Raji (cell line): ENCODE data around the gene GPRIN3.
A peak's percentile ranks its signal among the peaks of the same experiment; 100 is the strongest.

Experiments used
- POLR2A ChIP-seq: IDR thresholded peaks from 2 replicates; pipeline ENCODE4 v1.6.1; 2011; ENCODE audit warnings: low read depth, low read length, control low read depth; ENCODE audit not compliant: insufficient read depth

GPRIN3 gene

GRCh38 chr4:89329280-89329679, 21.7 kb upstream of the GPRIN3 start:
- TF ChIP-seq POLR2A = no peak

- TF ChIP-seq POLR2A = no peak
Observed at GRCh38 chr4:89324671-89325070, 17.1 kb upstream of the GPRIN3 start.

GRCh38 chr4:89322671-89323070, 15.1 kb upstream of the GPRIN3 start:
- no peak for TF ChIP-seq POLR2A

GRCh38 chr4:89319756-89320155, 12.2 kb upstream of the GPRIN3 start:
- no peak for TF ChIP-seq POLR2A

- 0 out of 2 replicates have a peak, but pooled peaks have one; percentile 26 for TF ChIP-seq POLR2A
Observed at GRCh38 chr4:89316931-89317366, 9.3 kb upstream of the GPRIN3 start.

- no peak for TF ChIP-seq POLR2A
Observed at GRCh38 chr4:89316211-89316610, 8.6 kb upstream of the GPRIN3 start.

GRCh38 chr4:89314291-89314690, 6.7 kb upstream of the GPRIN3 start:
- TF ChIP-seq POLR2A = no peak

- TF ChIP-seq POLR2A = no peak
Observed at GRCh38 chr4:89312066-89312465, 4.5 kb upstream of the GPRIN3 start.

- TF ChIP-seq POLR2A = no peak
Observed at GRCh38 chr4:89311433-89311832, 3.8 kb upstream of the GPRIN3 start.

GRCh38 chr4:89308161-89308500, 531 bp upstream of the GPRIN3 start:
- no peak for TF ChIP-seq POLR2A

GRCh38 chr4:89307178-89307445, 488 bp downstream of the GPRIN3 start:
- no peak for TF ChIP-seq POLR2A

GRCh38 chr4:89306486-89307177, 968 bp downstream of the GPRIN3 start:
- no peak for TF ChIP-seq POLR2A

GRCh38 chr4:89305712-89306437, 1.7 kb downstream of the GPRIN3 start:
- no peak for TF ChIP-seq POLR2A

GRCh38 chr4:89305028-89305427, 2.6 kb downstream of the GPRIN3 start:
- TF ChIP-seq POLR2A = no peak

GRCh38 chr4:89303814-89304388, 3.7 kb downstream of the GPRIN3 start:
- no peak for TF ChIP-seq POLR2A

GRCh38 chr4:89303177-89303576, 4.4 kb downstream of the GPRIN3 start:
- TF ChIP-seq POLR2A = no peak
